ENCODE results near the gene CYSLTR1.
"Not testable (repeated sequence)": the region's sequence is repeated elsewhere in the genome, so short reads cannot be mapped to it uniquely, and the experiment has no call there.

CYSLTR1 gene, protein sequence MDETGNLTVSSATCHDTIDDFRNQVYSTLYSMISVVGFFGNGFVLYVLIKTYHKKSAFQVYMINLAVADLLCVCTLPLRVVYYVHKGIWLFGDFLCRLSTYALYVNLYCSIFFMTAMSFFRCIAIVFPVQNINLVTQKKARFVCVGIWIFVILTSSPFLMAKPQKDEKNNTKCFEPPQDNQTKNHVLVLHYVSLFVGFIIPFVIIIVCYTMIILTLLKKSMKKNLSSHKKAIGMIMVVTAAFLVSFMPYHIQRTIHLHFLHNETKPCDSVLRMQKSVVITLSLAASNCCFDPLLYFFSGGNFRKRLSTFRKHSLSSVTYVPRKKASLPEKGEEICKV

DNA sequence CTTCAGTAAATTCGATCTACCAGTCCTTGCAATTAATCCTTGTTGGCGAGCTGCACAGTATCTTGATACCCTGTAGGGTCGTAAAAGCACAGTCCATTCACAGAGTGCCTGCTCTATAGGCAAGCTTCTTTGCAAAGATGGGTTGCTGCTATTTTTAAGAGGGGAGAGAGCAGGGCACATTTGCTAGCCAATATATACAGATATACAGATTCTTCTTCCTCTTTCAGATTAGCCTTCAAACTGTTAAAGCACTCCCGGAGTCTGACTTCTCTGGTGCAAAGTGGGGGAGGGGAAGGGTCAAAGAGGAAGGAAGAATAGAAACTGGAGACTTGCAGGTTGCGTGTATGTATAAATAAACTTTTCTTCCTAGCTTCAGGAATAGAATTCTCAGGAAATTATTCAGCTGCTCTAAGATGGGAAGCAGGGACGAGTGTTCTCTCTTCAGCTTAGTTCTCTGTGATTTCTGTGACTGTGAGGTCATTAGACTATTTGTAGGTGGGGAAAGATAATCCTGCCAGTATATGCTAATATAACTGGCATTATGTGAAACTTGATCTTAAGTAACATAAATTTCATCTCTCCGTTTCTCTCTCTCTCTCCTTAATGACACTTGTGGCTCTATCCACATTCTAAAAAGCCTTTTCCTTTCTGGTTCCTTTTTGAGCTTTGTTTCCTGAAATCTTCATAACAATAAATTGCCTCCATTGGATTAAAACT lies at the start of gene CYSLTR1:
CYSLTR1 (minus strand) TSS at position 242 of the 717 bp plus-strand sequence. CDS start 53,865 bp downstream, outside the sequence.
- DNase-seq, result no peak

DNA sequence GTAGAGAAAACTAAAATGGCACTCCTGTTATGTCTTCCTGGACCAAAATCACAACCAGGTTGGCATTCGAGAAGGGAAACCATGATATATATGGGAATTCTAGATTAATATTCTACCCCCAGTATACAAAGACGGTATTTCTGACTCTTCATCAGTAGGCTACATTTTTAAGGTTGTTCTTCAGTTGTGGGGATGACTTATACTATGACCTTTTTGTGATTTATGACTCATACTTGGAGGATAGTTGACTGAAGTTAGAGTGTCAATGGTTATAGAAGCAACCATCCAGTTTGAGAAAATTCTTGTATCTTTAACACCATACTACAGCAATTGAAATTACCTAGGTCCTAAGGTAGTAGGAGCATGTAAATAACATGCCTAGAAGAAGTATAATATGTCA lies 49.8 kb upstream of the CYSLTR1 start:
- DNase-seq, result no peak

DNA sequence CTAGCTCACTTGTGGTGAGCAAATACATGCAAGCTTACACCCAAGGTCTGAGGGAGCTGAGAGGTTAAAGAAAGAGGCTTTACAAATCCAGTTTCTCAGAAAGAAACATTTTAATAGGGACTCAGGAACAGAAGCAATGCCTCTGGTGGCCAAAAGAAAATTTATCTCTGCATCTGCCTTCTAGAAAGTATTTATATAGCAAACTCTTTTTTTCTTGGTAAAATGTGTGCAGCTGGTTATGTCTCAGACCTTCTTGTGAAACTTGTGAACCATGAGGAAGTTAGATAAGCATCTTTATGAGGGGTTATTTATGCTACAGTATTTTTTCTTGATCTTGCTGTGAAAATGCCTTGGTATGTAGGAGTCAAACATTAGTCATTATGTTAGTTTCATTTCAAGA lies 48.5 kb upstream of the CYSLTR1 start:
- DNase-seq, result no peak

DNA sequence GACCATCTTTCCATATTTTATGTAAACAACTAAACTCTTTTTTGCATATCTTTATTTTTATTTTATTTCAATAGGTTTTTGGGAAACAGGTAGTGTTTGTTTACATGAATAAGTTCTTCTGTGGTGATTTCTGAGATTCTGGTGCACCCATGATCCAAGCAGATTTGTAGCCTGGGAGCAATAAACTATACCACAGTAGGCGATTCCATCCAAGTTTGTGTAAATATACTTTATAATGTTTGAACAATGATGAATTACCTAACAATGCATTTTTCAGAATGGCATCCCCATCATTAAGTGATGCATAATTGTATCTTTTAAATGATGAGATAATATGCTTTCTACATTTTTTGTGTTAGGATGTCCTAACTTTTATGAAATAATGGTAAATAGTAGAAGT lies 39.2 kb upstream of the CYSLTR1 start:
- no peak for DNase-seq

DNA sequence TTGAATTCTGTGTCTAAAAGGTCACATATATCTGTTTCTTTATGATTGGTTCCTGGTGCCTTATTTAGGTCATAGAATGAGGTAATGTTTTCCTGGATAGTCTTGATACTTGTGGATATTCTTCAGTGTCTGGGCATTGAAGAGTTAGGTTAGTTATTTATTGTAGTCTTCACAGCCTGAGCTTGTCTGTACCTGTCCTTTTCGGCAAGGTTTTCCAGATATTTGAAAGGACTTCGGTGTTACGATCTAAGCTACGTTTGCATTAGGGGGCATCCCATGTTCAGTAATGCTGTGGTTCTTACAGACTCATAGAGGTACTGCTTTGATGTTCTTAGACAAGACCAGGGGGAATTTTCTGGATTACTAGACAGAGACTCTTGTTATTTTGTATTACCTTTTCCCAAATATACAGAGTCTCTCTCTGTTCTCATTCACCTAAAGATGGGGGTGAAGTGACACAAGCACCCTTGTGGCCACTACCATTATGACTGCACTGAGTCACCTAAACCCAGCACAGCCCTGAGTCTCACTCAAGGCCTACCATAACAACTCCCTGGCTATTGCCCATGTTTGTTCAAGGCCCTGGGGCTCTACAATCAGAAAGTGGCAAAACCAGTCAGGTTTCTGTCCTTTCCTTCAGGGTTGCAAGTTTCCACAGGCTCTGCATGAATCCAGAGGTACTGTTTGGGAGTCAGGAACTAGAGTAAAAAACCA lies 30.1 kb upstream of the CYSLTR1 start:
- no peak for DNase-seq

DNA sequence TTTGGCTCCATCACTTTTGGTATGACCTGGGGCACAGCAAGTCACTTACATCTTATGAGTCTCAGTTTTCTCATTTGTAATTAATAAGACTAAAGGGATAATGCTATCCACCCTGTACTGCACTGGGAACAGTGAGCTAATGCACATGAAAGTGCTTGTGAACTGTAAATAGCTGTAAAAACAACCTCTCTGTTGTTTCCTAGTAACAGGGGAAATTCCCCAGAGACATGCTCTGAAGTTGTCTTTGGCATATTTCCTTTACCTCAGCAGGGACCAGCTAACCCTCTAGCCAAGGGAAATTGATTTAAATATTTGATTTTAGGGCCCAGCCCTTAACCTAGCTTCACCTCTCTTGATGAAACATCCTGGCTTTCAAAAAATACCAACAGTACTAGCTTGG lies 6.1 kb upstream of the CYSLTR1 start:
- no peak for DNase-seq

DNA sequence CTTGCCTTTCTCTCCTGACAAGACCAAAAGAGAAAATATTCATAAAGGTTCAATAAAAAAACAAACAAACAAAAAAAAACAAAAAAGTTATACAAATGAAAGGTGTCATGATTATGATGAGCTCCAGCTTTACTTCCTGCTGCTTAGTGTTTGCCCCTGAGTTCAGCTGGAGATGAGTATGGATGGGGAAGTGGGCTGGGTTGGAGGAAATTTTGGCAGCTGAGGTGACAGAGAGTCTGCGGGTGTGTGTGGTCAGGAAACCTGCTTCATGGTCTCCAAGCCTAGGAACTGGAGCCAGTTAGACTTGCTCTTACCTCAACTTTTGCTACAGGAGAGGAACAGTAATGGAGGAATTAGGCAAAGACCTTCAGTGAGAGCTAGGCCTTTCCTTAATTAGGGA lies 4.3 kb upstream of the CYSLTR1 start:
- no peak for DNase-seq

DNA sequence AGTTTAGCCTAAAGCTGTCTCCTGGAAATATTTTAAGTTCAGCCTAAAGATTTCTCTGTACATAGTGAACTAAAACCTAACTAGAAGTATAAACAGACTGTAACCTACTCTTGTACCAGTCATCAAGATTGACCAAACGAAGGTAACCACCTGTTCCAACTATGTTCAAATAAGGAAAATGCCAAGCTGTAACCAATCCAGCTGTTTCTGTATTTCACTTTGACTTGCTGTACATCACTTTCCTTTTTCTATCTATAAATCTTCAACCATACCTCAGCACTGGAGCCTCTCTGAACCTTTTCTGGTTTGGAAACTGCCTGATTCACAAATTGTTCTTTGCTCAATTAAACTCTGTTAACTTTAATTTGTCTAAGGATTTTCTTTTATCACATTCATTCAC lies 3.1 kb upstream of the CYSLTR1 start:
- no peak for DNase-seq

DNA sequence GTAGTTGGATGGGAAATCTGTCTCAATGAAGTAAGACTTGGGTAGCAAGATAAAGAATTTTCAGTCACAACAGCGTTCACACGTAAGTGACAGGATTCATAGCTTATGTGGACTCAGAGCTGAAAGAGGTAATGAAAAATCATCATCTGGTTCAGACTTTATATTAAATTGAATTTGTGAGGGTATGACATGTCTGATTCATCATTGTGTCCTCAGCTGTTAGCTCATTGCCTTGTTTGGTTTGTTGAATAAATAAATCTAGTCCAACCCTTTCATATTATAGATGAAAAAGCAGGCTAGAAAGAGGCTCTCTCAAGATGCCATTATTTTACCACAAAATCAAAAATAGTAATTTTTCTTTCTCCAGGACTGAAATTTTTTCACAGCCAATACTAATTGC lies 2.7 kb upstream of the CYSLTR1 start:
- no peak for DNase-seq

DNA sequence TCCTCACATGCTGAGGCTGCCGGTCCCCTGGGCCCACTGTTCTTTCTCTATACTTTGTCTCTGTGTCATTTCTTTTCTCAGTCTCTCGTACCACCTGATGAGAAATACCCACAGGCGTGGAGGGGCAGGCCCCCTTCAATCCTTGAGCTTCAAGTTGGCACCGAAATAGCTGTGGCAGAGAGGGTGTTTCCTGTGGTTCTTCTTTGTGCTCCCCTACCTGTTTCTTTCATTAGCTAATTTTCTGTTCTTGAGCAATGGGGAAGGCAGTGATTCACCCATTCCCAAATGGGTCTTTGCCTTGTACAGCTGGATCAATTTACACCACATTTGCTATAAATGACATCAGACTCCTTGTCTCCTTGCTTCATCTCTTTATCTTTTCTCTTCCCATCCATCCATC lies 2.1 kb upstream of the CYSLTR1 start:
- no peak for DNase-seq

DNA sequence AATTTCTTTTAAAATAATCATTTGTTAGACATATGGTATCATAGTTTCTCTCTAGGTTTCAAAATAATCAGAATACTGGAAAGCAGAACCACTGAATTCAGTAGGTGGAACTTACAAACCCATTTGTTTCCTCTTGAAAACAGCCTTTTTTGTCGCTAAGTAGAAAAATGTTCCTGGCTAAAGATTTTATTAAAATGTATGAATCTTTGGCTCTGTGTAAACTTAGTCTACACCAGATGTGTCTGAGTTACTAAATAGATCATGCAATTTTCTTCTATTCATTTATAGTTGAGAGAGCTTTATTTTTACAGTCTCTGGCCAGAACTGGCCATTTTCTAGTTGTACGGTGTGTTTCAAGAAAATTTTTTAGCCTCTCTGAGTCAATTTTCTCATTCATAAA lies 1.0 kb downstream of the CYSLTR1 start:
- DNase-seq, result no peak

DNA sequence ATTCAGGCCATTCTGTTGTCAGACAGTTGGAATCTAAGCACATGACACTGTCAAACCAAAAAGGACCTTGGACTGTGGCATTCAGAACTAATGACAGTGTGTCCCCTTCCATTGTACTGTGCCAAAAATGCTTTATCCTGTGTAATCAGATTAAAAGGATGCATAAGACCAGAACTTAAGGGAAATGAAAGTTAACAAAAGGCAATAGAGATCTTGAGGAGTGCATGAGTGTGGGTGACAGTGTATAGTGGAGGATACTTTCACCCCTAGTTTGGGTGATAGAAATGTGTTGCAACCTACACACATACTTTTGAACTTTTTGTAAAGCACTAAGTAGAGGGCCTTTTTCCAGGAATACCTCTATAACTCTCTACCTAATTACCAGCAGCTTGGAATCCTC lies 4.5 kb downstream of the CYSLTR1 start:
- no peak for DNase-seq

DNA sequence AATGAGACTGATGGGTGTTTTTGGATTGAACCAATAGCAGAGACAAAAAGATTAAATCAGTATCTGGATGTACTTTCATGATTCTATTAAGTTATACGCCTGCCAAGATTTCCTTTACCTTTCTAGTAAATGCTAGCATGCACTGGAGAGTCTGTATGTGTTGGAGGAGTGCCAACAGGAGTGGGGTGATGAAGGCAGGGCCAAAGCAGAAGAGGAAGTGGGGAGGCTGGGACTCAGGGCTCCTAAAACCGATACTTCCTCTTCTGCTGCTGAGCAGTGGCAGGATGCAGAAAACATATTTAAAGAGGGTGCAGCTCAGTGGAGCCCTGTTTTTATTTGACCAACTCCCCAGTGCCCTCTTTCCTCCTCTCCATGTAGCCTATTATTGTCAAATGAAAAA lies 5.6 kb downstream of the CYSLTR1 start:
- DNase-seq, result peak; percentile 17 to 32

DNA sequence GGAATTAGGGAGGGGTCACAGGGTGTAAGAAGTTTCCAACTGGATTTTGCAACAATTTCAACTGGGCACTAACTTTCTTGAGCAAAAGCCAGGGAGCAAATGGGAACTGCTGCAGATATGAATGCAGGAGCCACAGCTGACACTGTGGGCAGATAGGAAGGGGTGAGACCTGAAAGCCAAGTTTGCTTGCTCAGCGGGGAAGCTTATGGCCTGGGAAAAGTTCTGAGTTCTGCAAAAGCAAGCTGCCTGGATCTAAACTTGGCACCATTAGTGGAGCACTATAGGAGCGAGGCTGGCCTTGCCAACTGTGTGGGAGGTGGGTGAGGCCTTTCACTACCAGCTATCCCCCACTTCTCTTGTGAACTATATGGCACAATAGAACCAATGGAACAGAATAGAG lies 11.1 kb downstream of the CYSLTR1 start:
- no peak for DNase-seq

DNA sequence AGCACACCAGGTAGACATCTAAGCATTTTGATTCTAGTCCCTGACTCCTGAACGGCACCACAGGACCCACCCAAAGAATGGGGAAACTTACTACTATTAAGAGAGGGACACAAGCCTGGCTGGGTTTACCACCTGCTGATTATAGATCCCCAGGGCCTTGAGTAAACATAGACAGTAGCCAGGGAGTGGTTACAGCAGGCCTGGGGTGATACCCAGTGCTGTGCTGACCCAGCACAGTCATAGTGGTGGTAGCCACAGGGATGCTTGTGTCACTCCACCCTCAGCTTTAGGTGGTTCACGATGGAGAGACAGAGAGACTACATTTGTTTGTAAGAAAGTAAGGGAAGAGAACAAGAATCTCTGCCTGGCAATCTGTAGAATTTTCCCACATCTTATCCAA lies 11.7 kb downstream of the CYSLTR1 start:
- no peak for DNase-seq

DNA sequence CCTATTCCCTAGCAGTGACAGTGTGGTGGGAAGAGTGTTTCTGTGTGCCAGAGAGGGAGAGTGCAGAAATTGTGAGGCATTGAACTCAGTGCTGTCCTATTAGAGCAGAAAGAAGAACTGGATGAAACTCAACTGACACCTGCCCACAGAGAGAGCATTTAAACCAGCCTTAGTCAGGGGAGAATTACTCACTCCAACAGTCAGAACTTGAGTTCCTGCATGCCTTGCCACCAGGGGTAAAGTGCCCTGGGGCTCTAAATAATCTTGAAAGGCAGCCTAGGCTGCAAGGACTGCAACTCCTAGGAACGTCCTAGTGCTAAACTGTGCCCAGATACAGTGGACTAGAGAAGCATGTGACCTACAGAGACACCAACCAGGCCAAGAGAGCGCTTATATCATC lies 12.8 kb downstream of the CYSLTR1 start:
- DNase-seq, result peak in 1 of 2 experiments; percentile 28

DNA sequence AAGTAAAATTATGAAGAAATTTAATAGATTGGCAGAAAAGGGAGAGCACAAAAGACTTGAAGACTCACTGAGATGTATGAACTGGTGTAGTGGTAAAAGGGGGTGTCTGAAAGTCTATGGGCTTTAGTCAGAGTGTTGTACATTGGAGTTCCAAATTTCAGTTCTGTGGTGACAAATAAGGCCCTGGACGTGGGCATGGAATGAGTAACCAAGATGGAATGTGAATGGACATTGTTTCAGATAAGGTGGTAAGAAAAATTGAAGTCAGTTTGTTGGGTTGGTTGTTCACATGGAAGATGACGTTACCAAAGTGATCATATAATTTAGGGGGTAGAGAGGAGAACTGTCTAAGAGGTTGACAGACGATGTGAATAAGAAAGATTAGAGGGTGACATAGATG lies 13.9 kb downstream of the CYSLTR1 start:
- DNase-seq, result no peak

DNA sequence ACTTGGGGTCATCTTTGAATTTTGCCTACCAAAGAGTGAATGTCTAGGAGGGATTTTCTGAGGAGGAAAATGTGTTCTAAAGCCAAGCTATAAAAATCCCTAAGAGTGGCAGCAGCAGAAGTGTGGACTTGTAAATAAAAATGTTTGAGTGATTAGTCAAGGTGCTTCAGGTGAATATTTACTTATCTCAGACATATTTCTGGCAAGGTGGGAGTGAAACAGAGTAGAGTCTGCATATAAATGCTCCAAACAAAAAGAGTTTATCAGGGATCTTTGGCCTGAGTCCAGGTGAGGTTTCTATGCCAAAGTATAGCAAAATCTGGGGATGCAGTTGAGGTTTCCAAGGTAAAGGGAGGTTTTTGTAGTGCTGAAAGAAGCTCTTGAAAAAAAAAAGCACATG lies 19.7 kb downstream of the CYSLTR1 start:
- no peak for DNase-seq

DNA sequence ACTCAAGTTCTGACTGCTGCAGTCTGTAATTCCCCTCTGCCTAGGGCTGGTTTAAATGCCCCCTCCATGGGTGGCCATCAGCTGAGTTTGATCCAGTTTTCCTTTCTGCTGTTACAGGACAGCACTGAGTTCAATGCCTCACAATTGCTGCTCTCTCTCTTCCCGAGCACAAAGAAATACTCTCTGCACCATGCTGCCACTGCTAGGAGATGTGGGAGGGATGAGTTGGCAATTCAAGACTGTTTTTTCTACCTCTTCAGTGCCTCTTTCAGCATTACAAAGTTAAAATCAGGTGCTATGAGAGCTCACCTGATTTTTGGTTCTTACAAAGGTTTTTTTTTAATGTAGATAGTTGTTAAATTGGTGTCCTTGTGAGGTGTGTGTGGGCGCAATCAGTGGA lies 24.3 kb downstream of the CYSLTR1 start:
- no peak for DNase-seq

DNA sequence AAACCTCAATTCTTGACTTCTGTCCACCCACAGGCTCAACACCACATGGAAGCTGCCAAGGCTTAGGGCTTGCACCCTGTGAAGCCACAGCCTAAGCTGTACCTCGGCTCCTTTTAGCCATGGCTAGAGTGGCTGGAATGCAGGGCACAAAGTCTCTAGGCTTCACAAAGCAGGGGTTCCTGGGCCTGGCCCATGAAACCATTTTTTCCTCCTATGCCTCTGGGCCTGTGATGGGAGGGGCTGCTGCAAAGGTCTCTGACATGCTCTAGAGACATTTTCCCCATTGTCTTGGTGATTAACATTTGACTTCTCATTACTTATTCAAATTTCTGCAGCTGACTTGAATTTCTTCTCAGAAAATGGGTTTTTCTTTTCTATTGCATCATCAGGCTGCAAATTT lies 26.5 kb downstream of the CYSLTR1 start:
- not testable (repeated sequence) for DNase-seq

DNA sequence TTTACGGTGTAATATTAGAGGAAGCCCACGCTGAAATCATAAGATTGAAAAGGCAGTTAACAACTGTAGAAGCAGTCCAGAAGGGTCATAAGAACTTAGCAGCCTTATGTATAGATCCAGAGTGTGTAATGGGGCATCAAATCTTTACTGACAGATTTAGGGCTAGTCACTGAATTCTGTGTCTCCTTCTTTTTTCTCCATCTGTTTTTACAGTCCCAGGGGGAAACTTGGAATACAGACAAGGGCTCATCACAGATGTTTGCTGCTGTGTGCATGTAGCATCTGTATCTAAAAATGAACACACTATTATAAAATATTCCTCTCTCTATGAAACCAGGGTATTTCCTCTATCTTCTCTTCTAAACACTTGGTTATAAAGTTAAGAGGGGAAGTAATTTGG lies 43.9 kb downstream of the CYSLTR1 start:
- no peak for DNase-seq

DNA sequence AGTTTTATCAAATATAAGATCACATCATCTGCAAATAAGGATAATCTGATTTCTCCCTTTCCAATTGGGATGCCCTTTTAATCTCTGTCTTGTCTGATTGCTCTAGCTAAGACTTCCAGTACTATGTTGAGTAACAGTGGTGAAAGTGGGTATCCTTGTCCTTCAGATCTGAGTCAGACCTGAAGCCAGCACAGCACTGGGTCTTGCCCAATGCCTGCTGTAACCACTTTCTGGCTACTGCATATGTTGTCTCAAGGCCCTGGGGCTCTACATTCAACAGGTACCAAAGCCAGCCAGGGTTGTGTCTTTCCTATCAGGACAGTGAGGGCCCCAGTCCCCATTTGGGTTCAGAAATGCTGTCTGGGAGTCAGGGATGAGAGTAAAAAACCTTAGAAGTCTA lies 90.3 kb downstream of the CYSLTR1 start:
- DNase-seq, result no peak

DNA sequence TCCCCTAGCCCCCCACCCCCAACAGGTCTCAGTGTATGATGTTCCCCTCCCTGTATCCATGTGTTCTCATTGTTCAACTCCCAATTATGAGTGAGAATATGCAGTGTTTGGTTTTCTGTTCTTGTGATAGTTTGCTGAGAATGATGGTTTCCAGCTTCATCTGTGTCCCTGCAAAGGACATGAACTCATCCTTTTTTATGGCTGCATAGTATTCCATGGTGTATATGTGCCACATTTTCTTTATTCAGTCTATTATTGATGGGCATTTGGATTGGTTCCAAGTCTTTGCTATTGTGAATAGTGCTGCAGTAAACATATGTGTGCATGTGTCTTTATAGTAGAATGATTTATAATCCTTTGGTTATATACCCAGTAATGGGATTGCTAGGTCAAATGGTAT lies 101.4 kb downstream of the CYSLTR1 start:
- DNase-seq, result not testable (repeated sequence)

Data from activated CD4-positive, alpha-beta T cell treated with anti-CD3 and anti-CD28 coated beads, Interleukin-2, amount 50 U/mL, for 48 hours (primary cell).